ENCODE results near the gene LYRM1. TPM values are rescaled to one million over a fixed set of nuclear protein-coding genes. Genes with fewer than 3 reads are reported as not detected.

LYRM1 gene
- total and polyA plus RNA-seq, 2 of the 8 experiments (the other 6 are each of a cell fraction or from before 2014, with no cell fraction given) = 11.6 to 13.4 TPM

GRCh38 chr16:20900299-20901067, at the start of gene LYRM1, which contains the start of gene DCUN1D3 (continued):
- TF ChIP-seq CHD7 (IDR thresholded peaks at IDR 0.05; ENCODE audit: insufficient replicate concordance, low read length) (no peak), CBX5 (IDR thresholded peaks at IDR 0.05; ENCODE audit: low read depth, low read length) (no peak), POLR2A (IDR thresholded peaks at IDR 0.05; ENCODE audit: control extremely low read depth in 1 of 2, low read depth in 2 of 2, low read length in 2 of 2) (peak; percentile 60 to 91), TAF1 (IDR thresholded peaks at IDR 0.05; ENCODE audit: low read depth, low read length) (peak; percentile 88), SP1 (IDR thresholded peaks at IDR 0.05; ENCODE audit: low read depth, low read length) (no peak), RBBP5 (IDR thresholded peaks at IDR 0.05; ENCODE audit: borderline replicate concordance, low read depth, low read length) (peak; percentile 83; the same call in 1 of the 2 replicates), E2F6 (IDR thresholded peaks at IDR 0.05) (no peak), TAF7 (optimal IDR thresholded peaks at IDR 0.05; ENCODE audit: borderline replicate concordance, low read depth, low read length) (peak; percentile 84), RFX5 (IDR thresholded peaks at IDR 0.05; ENCODE audit: borderline replicate concordance, low read depth, low read length) (no peak), CREB1 (IDR thresholded peaks at IDR 0.05) (peak; percentile 95), POLR2AphosphoS5 (IDR thresholded peaks at IDR 0.05; ENCODE audit: low read depth, low read length) (no peak; the same call in none of the 2 replicates)
